GM21576 (cell line): ENCODE data around the gene NEURL1B.

Source experiments
- ATAC-seq: cut with Tn5 transposase; IDR thresholded peaks from one replicate; pipeline ENCODE4 v1.9.1; 2021; ENCODE audit warnings: mild to moderate bottlenecking, moderate library complexity; ENCODE audit not compliant: unreplicated experiment

Gene NEURL1B

DNA sequence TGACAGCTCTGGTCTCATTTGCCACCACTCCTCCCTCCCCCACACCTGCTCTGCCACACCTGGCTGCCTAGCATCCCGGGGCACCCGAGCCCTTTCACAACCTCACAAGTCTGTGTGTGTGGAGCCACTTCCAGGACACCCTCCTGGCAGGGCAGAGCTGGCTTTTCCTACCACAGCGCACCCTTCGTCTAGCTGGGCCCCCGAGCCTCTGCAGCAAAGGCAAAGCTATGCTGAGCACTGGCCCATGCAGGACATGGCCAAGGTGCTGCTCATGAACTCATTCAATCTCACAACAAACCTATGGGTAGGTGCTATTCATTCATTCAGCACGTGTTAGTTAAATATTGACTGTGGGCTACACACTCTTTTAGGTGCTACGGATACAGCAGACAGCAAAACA lies 86.5 kb downstream of the NEURL1B start:
- ATAC-seq, result no peak

- ATAC-seq, result no peak
Measured at GRCh38 chr5:172728481-172729241, 87.6 kb downstream of the NEURL1B start.

DNA sequence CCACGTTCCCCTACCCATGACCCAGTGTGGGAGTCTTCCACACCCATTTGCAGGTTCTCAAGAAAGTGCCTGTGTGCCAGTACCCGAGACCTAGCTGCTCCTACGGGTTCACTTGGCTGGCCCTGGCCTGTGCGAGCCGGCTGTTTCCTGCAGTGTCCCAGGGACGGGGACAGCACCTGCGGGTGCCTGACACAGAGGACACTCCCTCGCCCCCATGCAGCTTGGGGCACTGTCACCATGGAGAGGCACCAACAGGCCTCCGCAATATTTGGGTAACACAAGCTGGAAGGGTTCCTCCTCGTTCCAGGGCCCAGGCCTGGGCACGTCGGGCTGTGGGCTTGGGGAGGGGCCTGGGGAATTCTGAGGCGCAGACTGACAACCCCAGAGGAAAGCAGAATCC lies 88.5 kb downstream of the NEURL1B start:
- no peak for ATAC-seq

DNA sequence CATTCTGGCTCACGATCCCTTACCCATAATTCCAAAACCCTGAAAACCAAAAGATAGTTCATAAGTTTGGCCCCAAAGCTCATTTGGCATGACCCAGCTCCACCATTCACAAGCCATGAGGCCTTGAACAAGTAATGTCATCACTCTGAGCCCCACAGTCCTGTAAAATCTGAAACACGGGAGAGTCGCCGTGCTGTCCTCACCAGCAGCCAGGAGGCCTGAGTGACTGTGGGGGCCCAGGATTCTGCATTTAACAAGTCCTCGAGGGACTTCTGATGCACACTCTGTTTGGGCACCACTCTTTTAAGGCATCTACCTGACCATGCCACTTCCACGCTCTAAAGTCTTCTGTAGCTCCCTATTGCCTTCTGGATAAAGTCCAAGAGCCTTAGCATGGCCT lies 89.2 kb downstream of the NEURL1B start:
- ATAC-seq, result no peak

GRCh38 chr5:172730981-172731679 lies 90.1 kb downstream of the NEURL1B start:
- ATAC-seq, result no peak

- no peak for ATAC-seq
Measured at GRCh38 chr5:172731680-172732074, 90.6 kb downstream of the NEURL1B start.

DNA sequence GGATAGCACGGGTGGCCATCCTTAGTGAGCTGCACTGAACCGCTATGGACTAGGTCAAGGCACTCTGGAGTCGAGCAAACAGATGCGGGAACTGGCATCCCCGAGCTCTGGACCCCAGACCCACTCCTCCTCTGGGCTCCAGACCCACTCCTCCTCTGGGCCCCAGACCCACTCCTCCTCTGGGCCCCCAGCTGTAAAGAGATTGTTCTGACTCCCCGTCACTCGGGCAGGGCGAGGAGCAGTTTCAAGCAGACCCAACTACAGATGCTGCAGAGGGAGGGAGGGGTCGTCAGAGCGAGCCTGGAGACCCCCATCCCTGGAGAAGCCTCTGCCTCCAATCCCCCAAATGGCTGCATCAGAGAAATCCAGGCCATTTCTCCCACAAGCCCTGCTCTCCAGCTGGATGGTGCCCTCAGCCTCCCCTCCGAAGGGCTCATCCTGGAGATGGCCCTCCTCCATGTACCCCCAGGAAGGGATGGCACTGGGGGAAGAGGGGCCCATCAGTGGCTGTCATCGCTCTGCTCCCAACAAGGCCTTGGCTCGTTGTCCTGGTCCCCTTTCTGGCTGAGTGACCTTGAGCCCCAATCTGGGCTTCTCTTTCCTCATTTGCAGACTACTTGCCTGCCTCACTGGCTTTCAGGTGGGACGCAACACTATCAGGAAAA lies 91.3 kb downstream of the NEURL1B start:
- ATAC-seq, result no peak

- ATAC-seq, result no peak
Measured at GRCh38 chr5:172733131-172733973, 92.3 kb downstream of the NEURL1B start.

DNA sequence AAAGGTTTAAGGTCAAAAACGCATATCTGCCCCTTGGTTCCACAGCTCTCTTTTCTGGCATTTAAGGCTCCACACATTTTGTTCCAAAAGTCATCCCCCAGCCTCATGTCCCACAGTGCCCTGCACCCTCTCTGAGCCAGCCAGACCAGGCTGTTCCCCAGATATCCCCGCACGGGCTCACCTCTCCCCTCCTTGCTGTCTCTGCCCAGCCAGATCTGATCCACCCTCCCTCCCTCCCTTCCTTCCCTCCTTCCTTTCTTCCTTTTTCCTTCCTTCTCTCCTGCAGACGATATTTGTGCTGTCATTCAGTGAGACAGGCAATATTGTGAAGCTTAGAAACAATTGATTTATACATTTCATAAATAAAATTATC lies 92.9 kb downstream of the NEURL1B start:
- no peak for ATAC-seq

DNA sequence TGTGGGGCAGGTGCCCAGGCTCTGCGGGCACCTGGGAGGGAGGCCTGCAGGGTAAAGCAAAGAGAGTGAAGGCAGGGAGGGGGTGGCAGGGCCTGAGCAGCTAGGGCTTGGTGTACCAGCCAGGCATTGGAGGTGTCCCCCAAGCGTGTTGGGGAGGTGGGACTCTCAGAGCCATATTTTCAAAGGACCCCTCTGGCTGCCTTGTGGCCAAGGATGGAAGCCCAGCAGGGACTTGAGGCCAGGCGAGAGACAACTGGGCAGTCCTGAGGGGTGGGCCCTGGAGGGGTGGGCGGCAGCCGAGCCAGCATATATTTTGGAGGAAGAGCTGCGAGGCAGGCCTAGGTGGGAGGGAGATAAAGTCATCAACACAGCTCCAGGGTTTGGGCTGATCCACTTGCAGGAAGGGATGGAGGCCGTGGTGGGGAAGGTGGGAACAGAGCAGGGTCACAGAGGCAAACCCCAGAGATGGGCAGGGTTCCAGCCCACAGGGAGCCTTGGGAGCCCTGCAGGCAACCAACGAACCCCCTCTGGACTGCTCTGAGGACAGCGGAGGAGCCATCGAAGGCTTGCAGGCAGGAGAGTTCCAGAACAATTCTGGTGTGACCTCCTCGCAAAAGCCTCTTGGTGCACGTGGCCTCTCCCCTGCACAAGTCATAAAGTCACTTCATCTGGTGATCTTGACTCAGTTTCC lies 94.2 kb downstream of the NEURL1B start:
- ATAC-seq, result no peak

GRCh38 chr5:172736508-172737135 lies 95.6 kb downstream of the NEURL1B start:
- ATAC-seq, result no peak

DNA sequence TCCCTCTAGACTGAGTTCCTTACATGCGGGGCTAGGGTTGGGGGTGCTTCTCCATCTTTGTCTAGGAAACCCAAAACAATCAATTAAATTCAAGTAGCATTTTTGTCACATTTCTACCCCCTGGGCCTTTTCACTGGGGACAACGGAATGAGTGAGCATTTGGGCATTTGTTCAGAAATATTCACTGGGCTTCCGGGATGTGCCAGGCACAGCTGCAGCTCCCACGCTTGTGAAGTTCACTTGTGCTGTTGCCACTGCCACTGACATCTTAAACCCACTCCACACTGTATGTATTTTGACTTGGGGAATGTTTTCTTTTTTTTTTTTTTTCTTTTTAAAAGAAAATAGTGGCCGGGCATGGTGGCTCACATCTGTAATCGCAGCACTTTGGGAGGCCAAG lies 98.3 kb downstream of the NEURL1B start:
- ATAC-seq, result no peak

DNA sequence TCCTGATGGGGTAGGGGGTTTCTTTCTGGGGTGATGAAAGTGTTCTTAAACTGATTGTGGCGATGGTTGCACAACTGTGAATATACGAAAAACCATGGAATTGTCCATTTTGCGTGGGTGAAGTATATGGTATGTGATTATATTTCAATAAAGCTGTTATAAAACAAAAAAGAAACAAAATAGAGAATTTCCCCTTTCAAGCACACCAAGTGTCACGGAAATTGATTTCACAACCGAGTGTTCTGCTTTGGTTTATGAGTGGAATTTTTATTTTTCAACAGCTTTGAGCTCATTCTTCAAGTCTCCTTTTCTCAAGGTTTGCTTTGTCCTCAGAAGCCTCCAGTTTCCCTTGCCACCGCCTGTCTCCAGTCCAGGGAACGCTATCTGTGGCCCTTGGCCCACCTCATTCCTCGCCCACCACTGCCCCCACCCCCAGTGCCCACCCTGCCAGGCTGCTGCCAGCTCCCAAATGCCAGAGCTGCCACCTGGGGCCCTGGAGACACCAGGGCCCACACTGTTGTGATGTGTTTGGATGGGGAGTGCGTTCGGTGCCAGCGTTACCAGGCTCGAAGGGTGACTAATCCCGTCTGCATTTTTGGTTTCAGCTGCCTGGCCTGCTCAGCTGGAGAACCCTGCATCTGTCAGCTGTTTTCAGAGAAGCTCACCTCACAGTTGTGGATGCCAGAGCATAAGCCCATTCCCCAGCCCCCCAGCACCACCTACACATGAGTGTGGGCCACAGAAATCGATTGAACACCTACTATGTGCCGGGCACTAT lies 99.6 kb downstream of the NEURL1B start:
- ATAC-seq, result no peak
